ENCODE results near the gene SLAIN2.

DNA sequence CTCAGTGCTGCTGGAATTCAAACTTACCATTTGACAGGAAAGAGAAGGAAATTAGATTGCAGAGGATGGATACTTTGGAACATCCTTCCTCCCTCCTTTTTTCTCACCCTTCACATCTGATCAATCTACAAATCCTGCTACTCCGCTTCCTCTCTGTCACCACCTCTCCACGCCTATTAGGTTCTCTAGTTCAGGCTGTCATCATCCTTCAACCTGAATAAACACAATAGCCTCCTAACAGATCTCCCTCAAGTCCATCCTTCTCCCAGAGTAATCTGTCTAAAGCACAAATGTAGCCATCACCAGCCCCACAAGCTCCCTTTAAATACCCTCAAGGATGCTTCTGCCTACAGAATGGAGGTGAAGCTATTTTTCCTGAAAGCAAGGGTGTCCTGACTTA, 20.0 kb upstream of the SLAIN2 start:
- TF ChIP-seq, protein P1, sequence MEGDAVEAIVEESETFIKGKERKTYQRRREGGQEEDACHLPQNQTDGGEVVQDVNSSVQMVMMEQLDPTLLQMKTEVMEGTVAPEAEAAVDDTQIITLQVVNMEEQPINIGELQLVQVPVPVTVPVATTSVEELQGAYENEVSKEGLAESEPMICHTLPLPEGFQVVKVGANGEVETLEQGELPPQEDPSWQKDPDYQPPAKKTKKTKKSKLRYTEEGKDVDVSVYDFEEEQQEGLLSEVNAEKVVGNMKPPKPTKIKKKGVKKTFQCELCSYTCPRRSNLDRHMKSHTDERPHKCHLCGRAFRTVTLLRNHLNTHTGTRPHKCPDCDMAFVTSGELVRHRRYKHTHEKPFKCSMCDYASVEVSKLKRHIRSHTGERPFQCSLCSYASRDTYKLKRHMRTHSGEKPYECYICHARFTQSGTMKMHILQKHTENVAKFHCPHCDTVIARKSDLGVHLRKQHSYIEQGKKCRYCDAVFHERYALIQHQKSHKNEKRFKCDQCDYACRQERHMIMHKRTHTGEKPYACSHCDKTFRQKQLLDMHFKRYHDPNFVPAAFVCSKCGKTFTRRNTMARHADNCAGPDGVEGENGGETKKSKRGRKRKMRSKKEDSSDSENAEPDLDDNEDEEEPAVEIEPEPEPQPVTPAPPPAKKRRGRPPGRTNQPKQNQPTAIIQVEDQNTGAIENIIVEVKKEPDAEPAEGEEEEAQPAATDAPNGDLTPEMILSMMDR (conservative IDR thresholded peaks at IDR 0.05): no peak
- TF ChIP-seq ZFX (IDR thresholded peaks at IDR 0.05): no peak
